Measurements from ENCODE around the gene DGKE. TPM values are rescaled to one million over a fixed set of nuclear protein-coding genes. Genes with fewer than 3 reads are reported as not detected.

Gene DGKE
- total RNA-seq, 1 donor from 2014 or later = 2.8 TPM

- DNase-seq = no peak
- H3K4me1 Mint-ChIP-seq (ENCODE audit: low read depth, unreplicated experiment) = no peaks in the 10 kb centered on the region
- TF ChIP-seq, protein P1, sequence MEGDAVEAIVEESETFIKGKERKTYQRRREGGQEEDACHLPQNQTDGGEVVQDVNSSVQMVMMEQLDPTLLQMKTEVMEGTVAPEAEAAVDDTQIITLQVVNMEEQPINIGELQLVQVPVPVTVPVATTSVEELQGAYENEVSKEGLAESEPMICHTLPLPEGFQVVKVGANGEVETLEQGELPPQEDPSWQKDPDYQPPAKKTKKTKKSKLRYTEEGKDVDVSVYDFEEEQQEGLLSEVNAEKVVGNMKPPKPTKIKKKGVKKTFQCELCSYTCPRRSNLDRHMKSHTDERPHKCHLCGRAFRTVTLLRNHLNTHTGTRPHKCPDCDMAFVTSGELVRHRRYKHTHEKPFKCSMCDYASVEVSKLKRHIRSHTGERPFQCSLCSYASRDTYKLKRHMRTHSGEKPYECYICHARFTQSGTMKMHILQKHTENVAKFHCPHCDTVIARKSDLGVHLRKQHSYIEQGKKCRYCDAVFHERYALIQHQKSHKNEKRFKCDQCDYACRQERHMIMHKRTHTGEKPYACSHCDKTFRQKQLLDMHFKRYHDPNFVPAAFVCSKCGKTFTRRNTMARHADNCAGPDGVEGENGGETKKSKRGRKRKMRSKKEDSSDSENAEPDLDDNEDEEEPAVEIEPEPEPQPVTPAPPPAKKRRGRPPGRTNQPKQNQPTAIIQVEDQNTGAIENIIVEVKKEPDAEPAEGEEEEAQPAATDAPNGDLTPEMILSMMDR (IDR thresholded peaks at IDR 0.05; ENCODE audit: partially characterized antibody, unreplicated experiment) = no peak
- H3K36me3 Mint-ChIP-seq (ENCODE audit: unreplicated experiment) = no peaks in the 10 kb centered on the region
- no peak overlapping the region for H3K4me3 Mint-ChIP-seq (ENCODE audit: unreplicated experiment)
- peaks cover 4% of the 10 kb centered on the region for H3K27me3 Mint-ChIP-seq (ENCODE audit: unreplicated experiment)
- H3K9me3 Mint-ChIP-seq (ENCODE audit: unreplicated experiment) = no peaks in the 10 kb centered on the region
- H3K27ac Mint-ChIP-seq (ENCODE audit: unreplicated experiment) = no peak overlapping the region
These were observed 7.1 kb upstream of the DGKE start for GRCh38 chr17:56826611-56827414.

GRCh38 chr17:56830726-56831368 lies 3.1 kb upstream of the DGKE start:
- Mint-ChIP-seq H3K27ac (ENCODE audit: unreplicated experiment) (no peak overlapping the region), H3K4me1 (ENCODE audit: low read depth, unreplicated experiment) (peaks cover 1% of the 10 kb centered on the region), H3K27me3 (ENCODE audit: unreplicated experiment) (peaks cover 8% of the 10 kb centered on the region), H3K36me3 (ENCODE audit: unreplicated experiment) (no peaks in the 10 kb centered on the region), H3K9me3 (ENCODE audit: unreplicated experiment) (peaks cover 5% of the 10 kb centered on the region), H3K4me3 (ENCODE audit: unreplicated experiment) (no peak overlapping the region)
- no peak for DNase-seq
- TF ChIP-seq, protein P1 (IDR thresholded peaks at IDR 0.05; ENCODE audit: partially characterized antibody, unreplicated experiment) = no peak

DNA sequence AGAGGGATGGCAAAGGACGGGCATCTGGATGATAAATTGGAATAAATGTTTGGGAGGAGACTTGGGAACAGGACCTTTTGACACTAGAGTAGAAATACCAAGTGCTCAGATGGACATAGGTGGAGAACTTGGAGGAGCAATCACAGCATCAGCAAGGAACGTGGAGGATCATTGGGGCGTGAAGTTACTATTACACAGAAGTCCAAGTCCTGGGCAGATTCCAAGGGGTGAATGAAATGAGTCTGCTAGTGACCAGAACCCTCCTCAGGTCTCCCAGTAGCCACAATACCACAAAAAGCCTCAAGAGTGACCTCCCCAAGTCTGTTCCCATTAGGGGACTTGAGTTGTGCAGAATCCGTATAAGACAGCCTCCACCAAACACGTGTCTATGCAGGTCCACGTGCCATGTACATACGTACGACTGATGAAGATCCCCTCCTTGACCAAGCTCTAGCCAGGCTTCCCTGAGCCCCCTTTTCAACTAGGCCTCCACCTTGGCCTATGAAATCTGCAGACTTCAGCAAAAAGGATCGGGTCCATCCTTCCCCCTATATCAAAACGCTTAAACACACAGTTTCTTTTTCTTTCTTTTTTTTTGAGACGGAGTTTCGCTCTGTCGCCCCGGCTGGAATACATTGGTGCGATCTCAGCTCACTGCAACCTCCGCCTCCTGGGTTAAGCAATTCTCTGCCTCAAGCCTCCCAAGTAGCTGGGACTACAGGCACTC lies 2.4 kb upstream of the DGKE start:
- H3K4me1 Mint-ChIP-seq (ENCODE audit: low read depth, unreplicated experiment) = peaks cover 1% of the 10 kb centered on the region
- no peaks in the 10 kb centered on the region for H3K36me3 Mint-ChIP-seq (ENCODE audit: unreplicated experiment)
- TF ChIP-seq, protein P1 (IDR thresholded peaks at IDR 0.05; ENCODE audit: partially characterized antibody, unreplicated experiment) = no peak
- peaks cover 8% of the 10 kb centered on the region for H3K27me3 Mint-ChIP-seq (ENCODE audit: unreplicated experiment)
- no peak for DNase-seq
- peaks cover 5% of the 10 kb centered on the region for H3K9me3 Mint-ChIP-seq (ENCODE audit: unreplicated experiment)
- H3K27ac Mint-ChIP-seq (ENCODE audit: unreplicated experiment) = no peak overlapping the region
- H3K4me3 Mint-ChIP-seq (ENCODE audit: unreplicated experiment) = no peak overlapping the region

GRCh38 chr17:56832446-56832845 lies 1.5 kb upstream of the DGKE start:
- TF ChIP-seq, protein P1 (IDR thresholded peaks at IDR 0.05; ENCODE audit: partially characterized antibody, unreplicated experiment) = no peak
- Mint-ChIP-seq H3K27me3 (ENCODE audit: unreplicated experiment) (peaks cover 8% of the 10 kb centered on the region), H3K9me3 (ENCODE audit: unreplicated experiment) (peaks cover 5% of the 10 kb centered on the region), H3K4me1 (ENCODE audit: low read depth, unreplicated experiment) (peaks cover 1% of the 10 kb centered on the region), H3K27ac (ENCODE audit: unreplicated experiment) (no peak overlapping the region), H3K4me3 (ENCODE audit: unreplicated experiment) (peak overlapping the region; percentile 30), H3K36me3 (ENCODE audit: unreplicated experiment) (no peaks in the 10 kb centered on the region)
- DNase-seq = no peak
